ENCODE measurements around the gene TRAPPC5. TPM values are rescaled to one million over a fixed set of nuclear protein-coding genes. Genes with fewer than 3 reads are reported as not detected.
A peak's percentile ranks its signal among the peaks of the same experiment; 100 is the strongest.
"Not testable (repeated sequence)": the region's sequence is repeated elsewhere in the genome, so short reads cannot be mapped to it uniquely, and the experiment has no call there.

The TRAPPC5 gene
- total RNA-seq, 8 experiments from 2014 or later, result 54.1 to 192 (median 109) TPM

DNA sequence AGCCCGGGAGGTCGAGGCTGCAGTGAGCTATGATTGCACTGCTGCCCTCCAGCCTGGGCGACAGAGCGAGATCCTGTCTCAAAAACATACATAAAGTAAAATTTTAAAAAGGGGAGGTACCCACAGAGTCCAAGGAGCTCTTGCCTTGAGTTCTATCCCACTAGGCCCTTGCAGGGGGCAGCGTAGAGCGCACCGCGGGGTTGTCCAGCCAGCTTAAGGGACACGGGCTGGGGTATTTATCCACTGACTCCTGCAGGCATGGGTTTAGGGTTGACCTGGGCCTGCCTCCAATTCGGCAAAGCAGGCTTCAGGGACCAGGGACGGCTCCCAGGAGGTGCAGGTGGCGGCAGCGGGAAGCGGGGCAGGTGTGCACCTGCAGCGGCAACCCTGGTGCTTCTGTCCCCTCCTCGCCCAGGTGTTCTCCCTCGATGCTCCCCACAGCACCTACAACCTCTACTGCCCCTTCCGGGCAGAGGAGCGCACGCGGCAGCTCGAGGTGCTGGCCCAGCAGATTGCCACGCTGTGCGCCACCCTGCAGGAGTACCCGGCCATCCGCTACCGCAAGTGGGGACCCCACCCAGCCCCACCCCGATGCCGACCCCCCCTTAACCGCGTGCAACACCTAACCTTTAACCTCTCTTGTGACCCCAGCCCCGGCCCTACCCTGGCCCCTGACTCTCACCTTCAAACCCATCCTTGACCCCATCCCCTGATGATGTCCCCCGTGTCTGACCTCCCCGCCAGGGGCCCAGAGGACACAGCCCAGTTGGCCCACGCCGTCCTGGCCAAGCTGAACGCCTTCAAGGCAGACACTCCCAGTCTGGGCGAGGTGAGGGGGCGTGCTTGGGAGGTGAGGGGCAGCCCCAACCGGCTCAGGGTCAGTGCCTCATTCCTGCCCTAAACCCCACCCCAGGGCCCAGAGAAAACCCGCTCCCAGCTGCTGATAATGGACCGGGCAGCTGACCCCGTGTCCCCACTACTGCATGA is 39.0 kb upstream of the TRAPPC5 start:
- H3K4me3 ChIP-seq, result no peak overlapping the region
- 75 to 100% (median 79%) methylated on average over 1 to 7 of the region's 43 CpGs; no CpG with 5 or more reads in 7 of the 10 experiments for WGBS, 10 experiments
- ATAC-seq (replicated peaks in 6 of 8), result no peak
- no peak overlapping the region for H3K27ac ChIP-seq
- H3K4me1 ChIP-seq (replicated peaks in 1 of 2), result no peaks in the 10 kb centered on the region
- in situ Hi-C loops (cut with MboI; ENCODE audit: low pct_unique_long_range_greater_than_20kb in 2 of 9, low sequenced_read_pairs in 9 of 9, unreplicated experiment in 9 of 9), result no loop called here

DNA sequence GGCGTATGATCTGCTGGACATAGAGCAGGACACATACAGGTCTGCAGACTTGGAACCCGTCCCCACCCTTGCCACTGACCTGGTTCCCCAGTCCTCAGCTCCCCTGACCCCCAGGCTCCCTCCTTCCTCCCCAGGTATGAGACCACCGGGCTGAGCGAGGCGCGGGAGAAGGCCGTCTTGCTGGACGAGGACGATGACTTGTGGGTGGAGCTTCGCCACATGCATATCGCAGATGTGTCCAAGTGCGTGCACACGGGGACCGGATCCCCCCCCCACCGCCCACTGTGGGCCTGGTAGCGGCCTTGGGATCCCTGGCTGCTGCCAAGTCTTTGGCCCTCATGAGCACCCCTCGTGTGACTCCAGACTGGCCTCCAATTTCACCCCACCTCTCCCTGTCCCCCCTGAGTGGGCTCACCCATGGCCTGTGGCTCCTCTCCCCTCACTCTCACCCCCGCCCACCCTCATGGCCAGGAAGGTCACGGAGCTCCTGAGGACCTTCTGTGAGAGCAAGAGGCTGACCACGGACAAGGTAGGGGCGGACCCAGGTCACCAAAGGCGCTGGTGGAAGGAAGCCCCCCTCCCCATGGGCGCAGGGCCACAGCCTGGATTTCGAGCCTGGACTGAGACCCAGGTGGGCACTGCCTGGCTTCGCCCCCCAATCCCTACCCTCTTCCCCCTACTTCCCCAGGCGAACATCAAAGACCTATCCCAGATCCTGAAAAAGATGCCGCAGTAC is 38.2 kb upstream of the TRAPPC5 start:
- H3K4me3 ChIP-seq, result no peak overlapping the region
- no peak overlapping the region for H3K27ac ChIP-seq
- ATAC-seq (replicated peaks in 6 of 8), result no peak
- no peaks in the 10 kb centered on the region for H3K4me1 ChIP-seq (replicated peaks in 1 of 2)
- 50 to 100% methylated on average over 1 of the region's 27 CpGs; no CpG with 5 or more reads in 8 of the 10 experiments for WGBS, 10 experiments
- in situ Hi-C loops (cut with MboI; ENCODE audit: low pct_unique_long_range_greater_than_20kb in 2 of 9, low sequenced_read_pairs in 9 of 9, unreplicated experiment in 9 of 9), result no loop called here

DNA sequence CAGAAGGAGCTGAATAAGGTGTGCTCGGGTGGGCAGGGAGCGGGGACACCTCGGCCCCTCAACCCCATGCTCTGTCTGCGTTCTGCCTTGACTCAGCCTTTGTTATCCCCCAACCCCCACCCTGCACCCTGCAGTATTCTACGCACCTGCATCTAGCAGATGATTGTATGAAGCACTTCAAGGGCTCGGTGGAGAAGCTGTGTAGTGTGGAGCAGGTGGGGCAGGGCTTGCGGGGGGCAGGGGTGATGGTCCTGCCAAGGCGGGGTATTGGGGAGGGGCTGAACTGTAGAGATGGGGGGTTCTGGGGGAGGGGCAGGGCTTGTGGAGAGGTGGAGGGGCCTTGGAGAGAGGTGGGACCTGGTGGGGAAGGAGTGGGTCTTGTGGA is 37.6 kb upstream of the TRAPPC5 start:
- Histone ChIP-seq H3K4me1 (replicated peaks in 1 of 2) (no peaks in the 10 kb centered on the region), H3K27ac (no peak overlapping the region), H3K4me3 (no peak overlapping the region)
- ATAC-seq (replicated peaks in 6 of 8), result no peak
- in situ Hi-C loops (cut with MboI; ENCODE audit: low pct_unique_long_range_greater_than_20kb in 2 of 9, low sequenced_read_pairs in 9 of 9, unreplicated experiment in 9 of 9), result no loop called here
- WGBS, 10 experiments, result 100% methylated on average over 2 of the region's 8 CpGs; no CpG with 5 or more reads in 9 of the 10 experiments

DNA sequence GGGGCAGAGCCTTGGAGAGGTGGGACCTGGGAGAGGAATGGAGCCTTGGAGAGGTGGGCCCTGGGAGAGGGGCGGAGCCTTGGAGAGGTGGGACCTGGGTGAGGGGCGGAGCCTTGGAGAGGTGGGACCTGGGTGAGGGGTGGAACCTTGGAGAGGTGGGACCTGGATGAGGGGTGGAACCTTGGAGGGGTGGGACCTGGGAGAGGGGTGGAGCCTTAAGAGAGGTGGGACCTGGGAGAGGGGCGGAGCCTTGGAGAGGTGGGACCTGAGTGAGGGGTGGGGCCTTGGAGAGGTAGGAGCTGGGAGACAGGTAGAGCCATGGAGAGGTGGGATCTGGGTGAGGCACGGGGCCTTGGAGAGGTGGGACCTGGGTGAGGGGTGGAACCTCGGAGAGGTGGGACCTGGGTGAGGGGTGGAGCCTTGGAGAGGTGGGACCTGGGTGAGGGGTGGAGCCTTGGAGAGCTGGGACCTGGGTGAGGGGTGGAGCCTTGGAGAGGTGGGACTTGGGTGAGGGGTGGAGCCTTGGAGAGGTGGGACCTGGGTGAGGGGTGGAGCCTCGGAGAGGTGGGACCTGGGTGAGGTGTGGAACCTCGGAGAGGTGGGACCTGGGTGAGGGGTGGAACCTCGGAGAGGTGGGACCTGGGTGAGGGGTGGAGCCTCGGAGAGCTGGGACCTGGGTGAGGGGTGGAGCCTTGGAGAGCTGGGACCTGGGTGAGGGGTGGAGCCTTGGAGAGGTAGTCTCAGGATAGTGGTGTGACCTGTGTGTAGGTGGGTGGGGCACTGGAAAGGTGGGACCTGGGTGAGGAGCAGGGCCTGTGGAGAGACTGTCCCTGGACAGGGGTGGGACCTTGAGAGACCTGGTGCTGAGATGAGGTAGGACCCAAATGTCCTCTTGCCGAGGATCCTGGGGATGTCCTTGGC is 36.7 kb upstream of the TRAPPC5 start:
- H3K27ac ChIP-seq; H3K4me3 ChIP-seq; in situ Hi-C loops (cut with MboI; ENCODE audit: low pct_unique_long_range_greater_than_20kb in 2 of 9, low sequenced_read_pairs in 9 of 9, unreplicated experiment in 9 of 9); ATAC-seq (replicated peaks in 6 of 8); H3K4me1 ChIP-seq (replicated peaks in 1 of 2): not testable (repeated sequence)
- 71% methylated on average over 1 of the region's 10 CpGs; no CpG with 5 or more reads in 9 of the 10 experiments for WGBS, 10 experiments

DNA sequence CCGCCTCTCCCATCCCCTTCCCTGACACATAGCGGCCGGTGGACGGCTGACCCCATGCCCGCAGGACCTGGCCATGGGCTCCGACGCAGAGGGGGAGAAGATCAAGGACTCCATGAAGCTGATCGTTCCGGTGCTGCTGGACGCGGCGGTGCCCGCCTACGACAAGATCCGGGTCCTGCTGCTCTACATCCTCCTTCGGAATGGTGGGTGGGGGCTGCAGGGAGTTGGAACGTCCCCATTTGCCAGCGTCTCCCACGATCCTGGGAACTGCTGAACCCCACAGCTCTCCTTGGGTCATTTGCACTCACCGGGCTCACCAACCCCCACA is 36.1 kb upstream of the TRAPPC5 start:
- 60 to 100% (median 95%) methylated on average over 2 to 14 of the region's 20 CpGs; no CpG with 5 or more reads in 7 of the 10 experiments for WGBS, 10 experiments
- ATAC-seq (replicated peaks in 6 of 8), result no peak
- in situ Hi-C loops (cut with MboI; ENCODE audit: low pct_unique_long_range_greater_than_20kb in 2 of 9, low sequenced_read_pairs in 9 of 9, unreplicated experiment in 9 of 9), result no loop called here

DNA sequence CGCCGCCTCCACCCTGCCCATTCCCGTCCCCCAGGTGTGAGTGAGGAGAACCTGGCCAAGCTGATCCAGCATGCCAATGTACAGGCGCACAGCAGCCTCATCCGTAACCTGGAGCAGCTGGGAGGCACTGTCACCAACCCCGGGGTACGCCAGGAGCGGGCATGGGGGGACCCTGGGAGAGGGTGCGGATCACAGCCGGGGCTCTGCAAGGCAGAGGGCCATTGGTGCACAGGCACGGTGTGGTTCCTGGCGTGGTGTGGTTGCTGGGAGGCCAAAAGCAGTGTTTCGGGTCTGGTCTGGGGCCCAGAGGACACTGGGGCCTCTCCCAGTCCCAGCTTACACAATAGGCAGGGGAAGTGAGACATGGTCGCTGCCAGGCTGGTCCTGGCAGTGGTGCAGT is 35.5 kb upstream of the TRAPPC5 start:
- no peak for ATAC-seq (replicated peaks in 6 of 8)
- WGBS, 10 experiments, result 100% methylated on average over 2 of the region's 14 CpGs; no CpG with 5 or more reads in 9 of the 10 experiments
- Histone ChIP-seq H3K4me3 (no peak overlapping the region), H3K4me1 (replicated peaks in 1 of 2) (no peaks in the 10 kb centered on the region), H3K27ac (no peak overlapping the region)
- in situ Hi-C loops (cut with MboI; ENCODE audit: low pct_unique_long_range_greater_than_20kb in 2 of 9, low sequenced_read_pairs in 9 of 9, unreplicated experiment in 9 of 9), result no loop called here

More for the DNA sequence above, 36.1 kb upstream of the TRAPPC5 start:
- Histone ChIP-seq H3K27ac (no peak overlapping the region), H3K4me1 (replicated peaks in 1 of 2) (no peaks in the 10 kb centered on the region), H3K4me3 (no peak overlapping the region)

DNA sequence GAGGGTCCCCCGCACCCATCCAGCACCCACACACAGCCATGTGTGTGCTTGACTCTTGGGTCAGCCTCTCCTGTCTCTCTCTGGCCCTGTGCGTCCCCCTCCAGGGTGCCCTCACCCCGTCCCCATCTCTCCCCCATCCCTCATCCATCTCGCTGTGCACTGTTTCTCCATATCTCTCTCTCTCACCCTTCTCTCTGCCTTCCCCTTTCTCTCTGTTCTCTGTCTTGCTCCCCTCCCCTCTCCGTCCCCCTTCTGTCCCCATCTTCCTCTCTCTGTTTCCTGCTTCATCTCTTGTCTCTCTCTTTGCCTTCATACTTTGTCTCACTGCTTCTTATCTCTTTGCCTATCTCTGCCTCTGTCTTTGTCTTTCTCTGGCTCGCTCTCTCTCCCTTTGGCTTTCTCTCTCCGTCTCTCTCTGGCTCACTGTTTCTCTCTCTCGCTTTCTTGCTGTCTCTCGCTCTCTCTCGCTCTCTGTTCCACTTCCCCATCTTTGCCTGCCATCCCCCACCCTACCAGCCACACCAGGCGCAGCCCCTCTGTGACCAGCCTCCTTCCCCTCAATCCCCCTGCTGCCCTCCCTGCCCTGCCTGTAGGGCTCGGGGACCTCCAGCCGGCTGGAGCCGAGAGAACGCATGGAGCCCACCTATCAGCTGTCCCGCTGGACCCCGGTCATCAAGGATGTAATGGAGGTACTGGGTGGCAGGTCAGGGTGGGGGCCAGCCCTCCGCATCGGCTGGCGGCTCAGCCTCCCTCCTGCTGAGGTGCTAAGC is 34.8 kb upstream of the TRAPPC5 start:
- in situ Hi-C loops (cut with MboI; ENCODE audit: low pct_unique_long_range_greater_than_20kb in 2 of 9, low sequenced_read_pairs in 9 of 9, unreplicated experiment in 9 of 9), result no loop called here
- 44 to 74% (median 61%) methylated on average over 3 to 7 of the region's 20 CpGs; no CpG with 5 or more reads in 4 of the 10 experiments for WGBS, 10 experiments
- Histone ChIP-seq H3K4me1 (replicated peaks in 1 of 2) (no peaks in the 10 kb centered on the region), H3K4me3 (no peak overlapping the region), H3K27ac (no peak overlapping the region)
- ATAC-seq (replicated peaks in 6 of 8), result no peak

DNA sequence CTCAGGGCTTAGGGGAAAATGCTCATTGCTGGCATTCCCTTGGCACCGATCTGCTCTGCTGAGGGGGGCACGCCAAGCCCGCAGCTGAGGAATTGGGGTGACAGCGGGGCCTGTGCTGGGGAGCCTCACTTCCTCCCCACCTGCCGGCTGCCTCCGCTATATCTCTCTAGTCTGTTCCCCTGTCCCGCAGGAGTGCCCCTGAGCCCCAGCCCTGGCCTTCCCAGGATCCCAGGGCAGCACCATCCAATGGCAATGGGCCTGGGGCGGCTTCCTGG is 34.3 kb upstream of the TRAPPC5 start:
- Histone ChIP-seq H3K27ac (no peak overlapping the region), H3K4me3 (no peak overlapping the region), H3K4me1 (replicated peaks in 1 of 2) (no peaks in the 10 kb centered on the region)
- no CpG with 5 or more reads among the region's 8 CpGs for WGBS, 10 experiments
- no peak for ATAC-seq (replicated peaks in 6 of 8)
- in situ Hi-C loops (cut with MboI; ENCODE audit: low pct_unique_long_range_greater_than_20kb in 2 of 9, low sequenced_read_pairs in 9 of 9, unreplicated experiment in 9 of 9), result no loop called here

DNA sequence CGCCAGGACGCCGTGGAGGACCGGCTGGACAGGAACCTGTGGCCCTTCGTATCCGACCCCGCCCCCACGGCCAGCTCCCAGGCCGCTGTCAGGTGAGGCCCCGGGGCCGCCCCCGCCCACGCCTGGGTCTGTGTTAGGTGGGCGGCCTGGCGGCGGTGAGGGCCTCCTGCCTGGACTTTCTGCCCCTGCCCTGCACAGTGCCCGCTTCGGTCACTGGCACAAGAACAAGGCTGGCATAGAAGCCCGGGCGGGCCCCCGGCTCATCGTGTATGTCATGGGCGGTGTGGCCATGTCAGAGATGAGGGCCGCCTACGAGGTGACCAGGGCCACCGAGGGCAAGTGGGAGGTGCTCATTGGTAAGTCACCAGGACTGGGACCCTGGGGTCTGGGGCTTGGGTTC is 33.5 kb upstream of the TRAPPC5 start:
- WGBS, 10 experiments, result no CpG with 5 or more reads among the region's 26 CpGs
- no peak overlapping the region for H3K4me3 ChIP-seq
- no peak overlapping the region for H3K27ac ChIP-seq
- no peaks in the 10 kb centered on the region for H3K4me1 ChIP-seq (replicated peaks in 1 of 2)
- ATAC-seq (replicated peaks in 6 of 8), result peak in 1 of 8 experiments; percentile 18
- in situ Hi-C loops (cut with MboI; ENCODE audit: low pct_unique_long_range_greater_than_20kb in 2 of 9, low sequenced_read_pairs in 9 of 9, unreplicated experiment in 9 of 9), result no loop called here

DNA sequence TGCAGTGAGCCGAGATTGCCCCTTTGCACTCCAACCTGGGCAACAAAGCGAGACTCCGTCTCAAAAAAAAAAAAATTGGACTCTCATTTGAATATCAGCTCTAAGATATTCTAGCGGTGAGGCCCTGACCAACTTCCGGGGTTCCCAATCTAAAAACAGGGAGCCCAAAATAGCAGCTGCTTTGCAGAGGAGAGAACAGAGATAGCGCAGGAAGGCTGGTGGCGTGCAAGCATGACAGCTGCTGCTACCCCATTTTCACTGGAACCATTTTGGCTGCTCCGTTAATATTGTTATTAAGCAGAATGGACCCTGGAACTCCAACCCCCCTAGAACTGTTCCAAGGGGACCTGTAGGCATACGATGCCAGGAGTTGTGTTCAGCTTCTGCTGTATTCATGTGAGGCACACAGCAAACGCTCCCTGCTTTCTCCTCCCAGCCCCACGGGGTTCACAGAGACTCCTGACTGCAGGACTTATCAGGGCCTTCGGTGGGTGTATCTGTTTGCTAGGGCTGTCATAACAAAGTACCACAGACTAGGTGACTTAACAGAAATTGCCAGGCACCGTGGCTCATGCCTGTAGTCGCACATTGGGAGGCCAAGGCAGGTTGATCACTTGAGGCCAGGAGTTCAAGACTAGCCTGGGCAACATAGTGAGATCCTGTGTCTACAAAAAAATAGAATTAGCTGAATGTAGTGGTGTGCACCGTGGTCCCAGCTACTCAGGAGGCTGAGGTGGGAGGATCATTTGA is 32.2 kb upstream of the TRAPPC5 start:
- no peak for ATAC-seq (replicated peaks in 6 of 8)
- no peaks in the 10 kb centered on the region for H3K4me1 ChIP-seq (replicated peaks in 1 of 2)
- in situ Hi-C loops (cut with MboI; ENCODE audit: low pct_unique_long_range_greater_than_20kb in 2 of 9, low sequenced_read_pairs in 9 of 9, unreplicated experiment in 9 of 9), result no loop called here
- 0 to 82% (median 72%) methylated on average over 1 to 7 of the region's 15 CpGs; no CpG with 5 or more reads in 2 of the 10 experiments for WGBS, 10 experiments
- no peak overlapping the region for H3K27ac ChIP-seq
- no peak overlapping the region for H3K4me3 ChIP-seq

DNA sequence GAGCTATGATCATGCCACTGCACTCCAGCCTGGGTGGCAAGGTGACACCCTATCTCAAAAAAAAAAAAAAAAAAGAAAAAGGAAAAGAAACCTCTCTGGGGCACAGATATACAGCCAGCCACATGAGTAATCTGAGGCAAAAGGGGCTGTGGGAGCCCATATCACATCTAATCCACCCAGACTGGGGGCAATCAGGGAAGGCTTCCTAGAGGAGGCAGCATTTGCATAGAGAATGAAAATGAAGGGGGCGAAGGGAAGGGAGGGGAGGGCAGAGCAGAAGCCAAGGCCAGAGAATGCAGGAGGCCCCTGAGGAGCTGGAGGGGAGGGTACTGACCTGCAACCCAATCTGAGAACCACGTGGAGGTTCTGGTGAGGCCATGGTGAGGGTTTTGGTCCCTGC is 30.5 kb upstream of the TRAPPC5 start:
- in situ Hi-C loops (cut with MboI; ENCODE audit: low pct_unique_long_range_greater_than_20kb in 2 of 9, low sequenced_read_pairs in 9 of 9, unreplicated experiment in 9 of 9), result loop anchor here in 1 of 9 experiments (25.0 kb wide), 1 partner anchor 88 kb away; no protein-coding TSS in a partner anchor
- WGBS, 10 experiments, result 0 to 33% methylated on average over 1 to 2 of the region's 2 CpGs; no CpG with 5 or more reads in 8 of the 10 experiments
- ATAC-seq (replicated peaks in 6 of 8), result no peak
- Histone ChIP-seq H3K27ac (no peak overlapping the region), H3K4me3 (no peak overlapping the region), H3K4me1 (replicated peaks in 1 of 2) (no peaks in the 10 kb centered on the region)
